Measurements from ENCODE around the gene IL36RN.

DNA sequence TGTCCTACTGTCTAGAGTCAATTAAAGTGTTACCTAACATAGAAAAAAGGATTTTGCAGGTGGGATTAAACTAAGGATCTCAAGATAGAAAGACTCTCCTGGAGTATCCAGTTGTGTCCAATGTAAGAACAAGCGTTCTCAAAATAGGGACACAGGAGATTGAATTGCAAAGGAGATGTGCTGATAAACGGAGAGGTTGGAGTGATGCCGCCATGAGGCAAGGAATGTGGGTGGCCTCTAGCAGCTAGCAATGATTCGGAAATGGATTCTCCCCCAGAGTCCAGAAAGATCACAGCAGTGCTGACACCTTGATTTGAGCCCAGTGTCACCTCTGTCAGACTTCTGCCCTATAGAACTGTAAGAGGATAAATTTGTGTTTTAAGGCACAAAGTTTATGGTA lies 44.3 kb downstream of the IL36RN start:
- TF ChIP-seq, protein P1, sequence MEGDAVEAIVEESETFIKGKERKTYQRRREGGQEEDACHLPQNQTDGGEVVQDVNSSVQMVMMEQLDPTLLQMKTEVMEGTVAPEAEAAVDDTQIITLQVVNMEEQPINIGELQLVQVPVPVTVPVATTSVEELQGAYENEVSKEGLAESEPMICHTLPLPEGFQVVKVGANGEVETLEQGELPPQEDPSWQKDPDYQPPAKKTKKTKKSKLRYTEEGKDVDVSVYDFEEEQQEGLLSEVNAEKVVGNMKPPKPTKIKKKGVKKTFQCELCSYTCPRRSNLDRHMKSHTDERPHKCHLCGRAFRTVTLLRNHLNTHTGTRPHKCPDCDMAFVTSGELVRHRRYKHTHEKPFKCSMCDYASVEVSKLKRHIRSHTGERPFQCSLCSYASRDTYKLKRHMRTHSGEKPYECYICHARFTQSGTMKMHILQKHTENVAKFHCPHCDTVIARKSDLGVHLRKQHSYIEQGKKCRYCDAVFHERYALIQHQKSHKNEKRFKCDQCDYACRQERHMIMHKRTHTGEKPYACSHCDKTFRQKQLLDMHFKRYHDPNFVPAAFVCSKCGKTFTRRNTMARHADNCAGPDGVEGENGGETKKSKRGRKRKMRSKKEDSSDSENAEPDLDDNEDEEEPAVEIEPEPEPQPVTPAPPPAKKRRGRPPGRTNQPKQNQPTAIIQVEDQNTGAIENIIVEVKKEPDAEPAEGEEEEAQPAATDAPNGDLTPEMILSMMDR (IDR thresholded peaks at IDR 0.05; ENCODE audit: insufficient read depth, low read depth, low read length): no peak
- TF ChIP-seq EZH2 (IDR thresholded peaks at IDR 0.05; ENCODE audit: insufficient read depth, low read length): no peak
